HG03469 (cell line): Measurements from ENCODE around the gene SLCO3A1.

Experiments used
- ATAC-seq: cut with Tn5 transposase; IDR thresholded peaks from one replicate; pipeline ENCODE4 v1.9.1; 2021; ENCODE audit warnings: mild to moderate bottlenecking, moderate library complexity, moderate number of reproducible peaks; ENCODE audit not compliant: unreplicated experiment

SLCO3A1 gene

DNA sequence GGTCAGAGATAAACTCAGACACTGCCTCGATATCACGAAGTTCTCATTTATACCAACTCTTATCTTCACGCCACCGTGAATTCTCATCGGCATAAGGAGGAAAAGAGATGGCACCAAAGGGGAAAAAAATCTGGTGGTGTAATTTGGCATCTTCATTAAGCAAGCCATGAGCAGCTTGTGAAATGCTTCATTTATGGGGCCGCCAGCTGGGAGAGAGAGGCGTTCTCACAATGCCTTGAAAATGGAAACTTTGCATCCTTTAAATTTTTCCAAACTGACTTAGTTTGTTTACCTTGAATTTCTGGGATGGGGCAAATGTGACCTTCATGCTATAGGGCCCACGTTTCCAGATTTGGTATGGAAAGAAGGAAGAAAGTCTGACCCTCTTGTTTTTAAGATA, 297.7 kb downstream of the SLCO3A1 start:
- no peak for ATAC-seq

DNA sequence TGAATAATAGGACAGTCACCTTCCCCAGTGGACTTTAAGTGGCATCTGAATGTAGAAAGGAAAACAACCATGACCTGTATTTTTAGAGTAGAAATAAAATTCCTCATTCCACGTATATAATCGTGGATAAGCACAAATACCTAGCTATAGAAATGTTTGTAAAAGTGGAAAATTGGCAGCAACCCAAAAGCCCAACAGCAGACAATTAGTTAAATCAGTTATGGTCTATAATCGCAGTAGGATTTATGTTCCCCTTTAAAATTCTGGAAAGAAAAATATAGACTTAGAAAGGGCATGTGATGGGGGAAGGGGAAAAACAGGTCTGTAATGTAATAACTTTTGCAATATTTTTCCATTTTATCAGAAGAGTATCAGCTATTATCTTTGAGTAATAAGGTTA, 298.2 kb downstream of the SLCO3A1 start:
- ATAC-seq, result no peak

DNA sequence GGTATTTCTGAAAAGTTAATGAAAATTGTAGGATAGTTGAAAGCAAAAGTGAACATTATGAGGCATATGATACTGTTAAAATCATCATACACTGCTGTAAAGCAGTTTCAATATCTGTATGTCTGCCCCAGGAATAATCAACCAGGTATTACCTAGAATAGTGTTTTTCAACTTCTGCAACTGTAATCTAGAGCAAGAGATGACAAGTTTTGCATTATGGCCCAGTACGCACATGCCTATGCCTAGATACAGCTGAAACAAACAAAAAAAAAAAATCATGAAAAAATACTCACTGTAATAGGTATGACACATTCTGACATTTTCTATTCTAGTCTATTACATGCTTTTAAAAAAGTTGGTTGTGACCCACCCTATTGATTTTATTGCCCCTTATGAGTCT, 299.5 kb downstream of the SLCO3A1 start:
- ATAC-seq, result no peak

DNA sequence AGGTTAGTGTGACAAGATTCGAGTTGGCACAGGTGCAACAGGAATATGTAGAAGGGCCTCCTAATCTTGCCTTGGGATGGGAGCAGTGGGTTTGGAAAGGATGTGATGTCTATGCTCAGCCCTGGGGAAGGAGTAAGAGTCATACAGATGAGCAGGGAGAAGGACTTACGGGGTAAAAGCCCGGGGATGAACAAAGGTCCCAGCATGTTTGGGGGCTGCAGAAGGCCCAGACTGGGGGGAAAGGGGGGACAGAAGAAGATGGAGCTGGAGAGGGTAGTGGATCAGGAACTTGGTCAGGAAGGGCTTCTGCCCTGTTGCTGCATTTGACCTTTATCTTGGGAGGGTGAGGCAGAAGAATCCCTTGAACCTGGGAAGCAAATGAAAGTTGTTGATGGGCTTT, 300.1 kb downstream of the SLCO3A1 start:
- no peak for ATAC-seq

DNA sequence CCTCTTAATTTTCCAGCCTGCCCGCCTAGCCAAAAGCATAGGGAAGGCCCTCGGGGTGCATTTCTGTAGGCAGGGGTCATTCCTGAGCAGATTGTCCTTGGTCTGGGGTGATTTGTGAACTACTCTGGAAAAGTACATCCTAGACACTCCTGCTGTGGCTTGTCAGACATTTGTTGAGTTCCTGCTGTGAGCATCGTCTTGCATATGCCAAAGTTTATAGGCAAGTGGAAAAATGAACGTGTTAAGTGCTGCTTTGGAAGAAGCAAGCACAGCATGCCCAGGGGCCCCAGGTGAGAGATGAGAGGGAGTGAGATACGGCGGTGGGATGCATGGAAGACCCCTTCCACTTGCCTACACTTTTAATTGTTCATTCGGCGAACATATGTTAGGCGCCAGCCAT, 302.4 kb downstream of the SLCO3A1 start:
- ATAC-seq, result no peak

DNA sequence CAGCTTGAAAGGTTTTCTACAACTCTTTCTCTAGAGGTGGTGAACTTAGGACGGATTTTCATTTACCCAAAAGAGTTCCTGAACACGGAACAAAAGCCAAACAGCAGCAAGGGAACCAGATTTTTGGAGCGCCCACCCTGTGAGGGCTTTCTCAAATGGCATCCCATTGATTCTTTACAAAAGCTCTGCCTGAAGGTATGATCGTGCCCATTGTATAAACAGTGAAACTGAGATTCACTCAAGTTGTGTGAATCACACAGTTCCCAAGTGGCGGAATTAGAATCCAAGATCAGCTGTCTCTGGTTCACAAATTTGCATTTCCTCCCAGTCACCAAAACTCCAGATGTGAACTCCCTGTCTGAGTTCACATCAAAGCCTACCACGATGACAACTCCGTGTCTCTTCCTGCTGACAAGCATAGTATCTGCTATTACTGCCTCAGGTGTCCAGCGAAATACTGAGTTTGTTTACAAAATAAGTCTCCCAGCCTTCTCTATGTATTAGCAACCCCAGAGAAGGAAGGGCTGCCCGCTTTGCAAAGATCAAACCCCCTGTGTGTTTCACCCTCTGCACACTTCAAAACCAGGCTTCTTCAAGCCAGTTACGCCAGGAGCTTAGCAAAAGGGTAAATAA, 304.3 kb downstream of the SLCO3A1 start:
- no peak for ATAC-seq

DNA sequence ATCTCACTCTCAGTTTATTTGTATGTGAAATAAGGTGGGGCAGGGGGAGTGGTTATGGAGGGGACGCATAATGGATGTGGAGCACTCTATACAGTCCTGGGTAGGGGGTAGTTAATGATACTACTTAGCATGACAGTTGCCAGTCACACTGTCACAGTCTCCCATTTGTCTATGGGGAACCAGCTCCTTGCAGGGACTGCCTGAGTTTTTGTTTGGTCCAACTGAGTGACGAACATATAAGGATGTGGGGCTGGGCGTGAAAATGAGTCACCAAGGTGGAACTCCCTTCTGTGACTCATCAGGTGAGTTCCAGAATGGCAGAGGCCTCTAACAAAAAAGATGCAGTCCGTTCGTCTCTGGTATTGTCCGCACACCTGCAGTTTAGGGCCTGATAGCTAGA, 304.9 kb downstream of the SLCO3A1 start:
- no peak for ATAC-seq

DNA sequence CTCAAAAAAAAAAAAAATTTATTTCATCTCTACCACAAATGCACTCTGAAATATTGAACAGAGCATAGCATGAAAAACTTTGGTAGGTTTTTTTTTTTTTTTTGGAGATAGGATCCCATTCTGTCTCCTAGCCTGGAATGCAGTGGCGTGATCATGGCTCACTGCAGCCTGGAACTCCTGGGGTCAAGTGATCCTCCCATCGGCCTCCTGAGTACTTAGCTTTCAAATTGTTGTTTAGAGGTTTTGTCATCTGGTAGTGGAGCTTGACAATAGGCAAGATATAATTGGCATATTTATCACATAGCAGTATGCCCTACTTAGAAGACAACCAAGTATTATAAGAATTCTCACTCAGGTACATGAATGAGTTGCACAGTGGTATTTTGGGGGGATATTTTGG, 306.0 kb downstream of the SLCO3A1 start:
- no peak for ATAC-seq

DNA sequence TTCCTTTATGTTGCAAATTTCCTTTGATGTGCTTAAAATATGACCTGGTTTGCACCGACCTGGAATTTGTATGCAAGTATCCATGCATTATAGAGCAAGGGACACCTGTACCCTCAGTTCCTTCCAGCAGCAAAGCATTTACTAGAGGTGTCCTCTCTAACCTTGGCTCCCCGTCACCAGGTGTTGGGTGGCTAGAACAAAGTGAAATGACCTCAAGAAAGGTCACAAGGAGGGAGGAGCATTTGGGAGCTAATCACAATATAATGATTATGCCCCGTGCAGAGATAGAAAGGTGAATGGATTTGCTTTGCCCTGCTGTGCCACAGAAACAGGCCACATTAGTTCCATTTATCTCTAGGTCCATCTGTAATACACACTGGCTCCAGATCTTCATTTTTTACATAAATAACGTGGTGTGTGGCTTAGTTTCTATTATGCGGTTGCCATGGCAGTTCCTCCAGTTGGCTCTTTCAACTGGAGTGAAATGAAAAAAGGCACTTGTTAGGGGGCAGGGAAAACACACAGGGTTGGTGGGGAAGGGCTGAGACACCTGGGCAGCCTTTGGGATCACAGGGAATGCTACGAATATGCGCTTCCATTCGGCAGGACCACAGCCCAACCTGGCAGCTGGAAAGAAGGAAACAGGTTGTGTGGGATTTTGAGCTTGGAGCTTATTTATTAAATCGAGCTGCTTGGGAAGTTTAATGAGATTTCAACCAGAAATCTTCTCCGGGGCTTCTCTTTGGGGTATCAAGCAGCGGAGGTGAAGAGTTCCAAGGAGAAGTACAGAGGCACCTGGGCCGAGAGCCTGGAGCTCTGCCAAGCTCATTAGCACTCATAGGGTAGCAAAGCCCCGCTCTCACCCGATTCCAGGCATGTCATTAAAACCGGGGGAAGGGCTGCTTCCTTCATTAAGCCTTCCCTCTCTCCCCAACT, 306.7 kb downstream of the SLCO3A1 start:
- ATAC-seq, result no peak

DNA sequence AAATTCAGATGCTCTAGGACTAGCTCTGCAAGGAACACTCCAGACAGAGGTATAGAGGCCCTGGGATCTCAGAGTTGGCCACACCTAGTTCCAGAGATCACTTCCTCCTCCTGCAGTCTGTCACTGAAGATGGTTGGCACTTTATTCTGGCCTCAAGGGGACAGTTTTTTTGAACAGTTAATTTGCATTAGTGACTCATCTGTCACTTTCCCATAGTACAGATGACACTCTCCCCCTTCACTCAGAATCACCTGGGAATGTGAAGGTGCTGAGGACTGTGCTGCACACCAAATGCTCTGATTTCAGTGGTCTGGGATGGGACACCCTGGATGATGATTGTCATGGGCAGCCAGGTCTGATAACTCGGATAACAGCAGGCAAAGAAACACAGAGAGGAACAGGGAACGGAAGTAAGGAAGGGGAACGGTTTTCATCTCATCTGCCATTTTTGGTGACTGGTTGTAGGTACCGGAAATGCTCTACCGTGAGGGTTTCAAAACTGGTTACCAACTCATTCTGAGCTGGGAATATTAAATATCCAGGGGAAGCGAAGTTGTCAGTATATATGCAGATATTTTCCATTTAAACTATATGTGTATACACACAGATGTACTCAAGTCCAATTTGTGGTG, 307.6 kb downstream of the SLCO3A1 start:
- ATAC-seq, result peak; percentile 99

DNA sequence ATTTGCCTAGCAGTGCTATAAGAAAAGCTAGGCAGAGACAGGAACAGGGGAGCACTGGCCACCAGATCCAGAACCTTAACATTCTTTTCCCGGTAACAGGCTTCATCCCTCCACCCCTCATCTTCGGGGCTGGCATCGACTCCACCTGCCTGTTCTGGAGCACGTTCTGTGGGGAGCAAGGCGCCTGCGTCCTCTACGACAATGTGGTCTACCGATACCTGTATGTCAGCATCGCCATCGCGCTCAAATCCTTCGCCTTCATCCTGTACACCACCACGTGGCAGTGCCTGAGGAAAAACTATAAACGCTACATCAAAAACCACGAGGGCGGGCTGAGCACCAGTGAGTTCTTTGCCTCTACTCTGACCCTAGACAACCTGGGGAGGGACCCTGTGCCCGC, 309.1 kb downstream of the SLCO3A1 start:
- no peak for ATAC-seq

DNA sequence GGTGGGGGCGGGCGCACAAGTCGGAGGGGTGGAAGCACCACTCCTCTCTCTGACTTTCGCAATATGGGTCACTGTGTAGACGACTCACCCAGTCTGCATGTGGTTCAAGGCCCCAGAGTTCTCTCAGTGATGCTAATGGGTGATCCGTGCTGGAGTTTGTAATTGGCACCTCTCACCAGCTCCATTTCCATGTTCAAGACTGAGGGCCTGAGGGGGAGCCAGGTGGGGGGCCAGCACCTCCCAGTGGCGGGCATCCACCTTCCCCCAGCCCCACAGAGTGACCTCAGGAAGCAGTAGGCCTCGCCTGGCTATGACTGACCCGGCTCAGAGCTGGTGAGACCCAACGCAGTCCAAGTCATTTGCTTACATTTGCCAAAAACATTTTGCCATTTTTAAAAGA, 310.1 kb downstream of the SLCO3A1 start:
- no peak for ATAC-seq

DNA sequence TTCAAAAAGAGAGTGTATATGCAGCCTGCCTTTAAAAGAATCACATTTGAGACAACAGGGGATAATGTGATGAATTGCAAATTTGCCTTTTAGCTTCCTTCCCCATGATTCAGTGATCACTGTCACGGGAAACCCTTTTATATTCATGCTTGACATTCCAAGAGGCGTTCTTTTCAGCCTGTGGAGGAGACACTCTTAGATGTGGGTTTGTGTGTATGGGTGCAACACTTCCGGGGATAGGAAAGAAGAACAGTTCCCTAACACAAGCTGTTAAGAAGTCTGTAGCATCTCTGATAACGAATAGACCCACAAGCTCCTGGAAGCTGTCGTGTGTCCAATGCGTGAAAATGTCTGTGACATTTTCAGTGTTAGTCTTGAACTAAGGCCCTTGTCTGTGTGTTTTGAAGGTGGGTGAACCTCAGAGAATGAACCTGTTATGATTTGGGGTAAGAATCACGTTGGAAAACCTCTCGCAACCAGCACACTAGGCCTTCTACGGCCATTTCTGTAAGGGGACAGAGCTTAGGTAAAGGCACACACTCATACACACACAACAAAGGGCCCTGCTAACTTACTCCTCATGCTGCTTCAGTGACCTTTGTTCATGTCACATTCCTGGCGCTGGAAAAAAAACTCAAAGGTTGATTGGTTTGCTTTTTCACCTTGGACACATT, 311.0 kb downstream of the SLCO3A1 start:
- no peak for ATAC-seq

DNA sequence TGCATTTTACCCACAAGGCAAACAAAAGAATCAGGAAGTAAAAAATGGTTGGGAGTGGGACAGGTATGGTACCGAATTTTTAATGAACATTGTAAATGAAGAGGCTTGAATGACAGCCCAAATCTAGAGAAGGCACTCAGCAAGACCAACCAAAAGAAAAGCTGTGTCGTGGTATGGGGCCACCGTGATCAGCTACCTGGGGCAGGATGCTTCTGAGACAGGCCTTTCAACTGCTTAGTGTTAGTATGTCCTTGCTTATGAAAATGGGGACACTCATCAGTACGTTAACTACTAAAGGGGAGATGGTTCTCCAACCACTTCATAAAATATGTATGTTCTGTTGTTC, 311.5 kb downstream of the SLCO3A1 start:
- ATAC-seq, result no peak

DNA sequence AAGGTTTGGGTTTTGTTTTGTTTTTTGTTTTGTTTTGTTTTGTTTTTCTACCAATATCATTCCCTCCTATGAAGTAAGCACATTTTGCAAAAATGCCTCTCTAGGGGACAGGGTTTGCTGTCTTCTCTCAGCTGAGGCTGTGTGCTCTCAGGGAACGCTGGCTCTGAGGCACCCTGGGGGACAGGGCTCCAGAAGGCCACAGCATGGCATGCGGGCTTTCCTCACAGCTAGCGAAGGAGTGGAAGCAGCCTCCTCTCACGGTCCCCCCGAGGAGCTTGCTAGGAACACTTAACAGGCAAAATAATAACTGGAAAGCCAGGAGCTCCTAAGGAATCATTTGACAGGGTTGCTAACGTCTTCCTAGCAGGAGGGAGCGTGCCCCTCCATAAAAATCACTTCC, 312.5 kb downstream of the SLCO3A1 start:
- ATAC-seq, result no peak

DNA sequence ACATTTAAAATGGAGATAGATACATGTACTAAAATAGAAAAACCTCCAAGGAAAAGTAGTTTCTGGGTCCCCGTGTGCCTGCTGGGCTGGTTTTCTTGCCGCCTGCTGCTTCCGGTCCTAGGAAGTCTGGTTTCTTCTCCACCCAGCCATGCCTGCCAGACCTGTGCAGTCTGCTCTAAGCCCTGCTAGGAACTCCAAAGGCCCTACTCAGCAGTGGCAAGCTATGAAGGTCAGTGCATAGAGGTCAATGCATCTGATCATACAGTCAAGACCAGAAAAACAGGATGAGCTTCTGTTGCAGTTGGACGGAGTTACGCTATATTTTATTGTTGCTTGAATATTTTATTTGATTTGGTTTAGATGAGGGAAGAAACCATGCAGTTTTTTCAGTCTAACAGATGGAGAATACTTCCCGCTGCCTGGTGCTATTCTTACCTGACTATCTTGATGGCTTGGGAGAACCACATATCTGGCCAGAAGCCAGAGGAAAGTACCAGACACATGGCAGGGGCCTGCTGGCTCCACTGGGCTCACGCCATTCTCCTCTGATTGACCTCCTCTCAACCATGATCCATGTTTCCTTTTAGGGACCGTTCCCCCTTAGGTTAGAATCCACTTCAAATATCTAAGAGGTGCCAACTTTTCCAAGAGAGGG, 313.4 kb downstream of the SLCO3A1 start:
- ATAC-seq, result no peak

DNA sequence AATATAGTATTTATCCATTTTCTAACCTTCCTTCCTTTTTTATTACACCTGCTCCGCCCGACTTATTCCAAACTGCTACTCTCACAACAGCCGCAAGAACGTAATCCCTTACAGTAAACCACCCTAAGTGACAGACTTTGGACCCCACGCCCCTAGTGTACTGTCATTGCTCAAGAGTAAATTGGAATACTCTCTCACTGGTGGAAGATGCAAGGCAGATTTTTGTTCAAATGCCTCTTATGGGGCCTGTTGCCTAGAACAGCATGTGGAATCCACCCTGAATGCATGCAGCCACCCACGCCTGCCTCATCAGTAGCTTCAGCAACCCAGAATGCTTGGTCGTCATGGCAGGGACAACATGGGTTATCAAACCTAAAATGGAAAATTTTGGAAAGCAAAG, 313.9 kb downstream of the SLCO3A1 start:
- no peak for ATAC-seq

DNA sequence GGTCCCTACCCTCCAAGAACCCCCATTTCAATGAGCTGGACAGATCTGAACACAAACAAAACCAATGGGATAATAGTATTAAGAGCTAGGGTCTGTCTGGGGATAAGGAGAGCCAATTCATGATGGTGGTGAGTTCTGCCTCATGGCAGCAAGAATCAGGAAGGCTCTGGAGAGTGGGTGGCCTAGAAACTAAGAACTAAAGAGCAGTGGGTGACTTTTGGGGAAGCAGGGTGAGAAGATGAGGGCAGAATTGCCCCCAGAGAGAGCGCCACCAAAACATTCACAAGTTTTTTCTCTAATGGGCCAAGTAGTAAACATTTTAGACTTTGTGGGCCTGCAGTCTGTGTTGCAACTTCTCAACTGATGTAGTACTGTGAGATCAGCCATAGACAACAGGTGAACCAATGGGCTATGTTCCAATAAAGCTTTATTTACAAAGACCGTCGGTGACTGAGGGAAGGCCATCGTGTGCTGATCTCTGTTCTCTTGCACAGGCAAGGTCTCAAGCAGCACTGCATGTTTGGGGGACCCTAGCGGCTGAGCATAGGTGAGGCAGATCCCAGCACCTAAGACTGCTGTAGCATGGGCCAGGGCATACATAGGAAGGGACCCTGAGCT, 314.7 kb downstream of the SLCO3A1 start:
- ATAC-seq, result no peak

DNA sequence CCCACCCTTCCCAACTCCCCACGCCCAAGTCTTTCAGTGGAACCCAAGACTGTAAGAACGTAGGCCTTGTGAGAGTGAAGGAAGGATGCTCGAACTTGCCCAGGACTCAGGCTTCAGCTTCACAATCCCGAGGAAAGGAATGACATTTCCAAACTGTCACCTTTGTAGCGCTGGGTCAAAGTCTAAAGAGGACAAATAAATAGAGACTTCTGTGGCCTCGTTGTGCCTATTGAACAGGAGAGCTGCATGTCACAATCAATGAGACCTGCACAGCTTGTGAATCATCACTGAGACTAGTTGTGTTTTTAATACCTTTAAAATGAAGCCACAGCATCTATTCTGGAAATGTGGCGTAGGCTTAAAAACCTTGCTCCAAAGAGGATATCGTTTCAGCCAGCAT, 317.4 kb downstream of the SLCO3A1 start:
- no peak for ATAC-seq

DNA sequence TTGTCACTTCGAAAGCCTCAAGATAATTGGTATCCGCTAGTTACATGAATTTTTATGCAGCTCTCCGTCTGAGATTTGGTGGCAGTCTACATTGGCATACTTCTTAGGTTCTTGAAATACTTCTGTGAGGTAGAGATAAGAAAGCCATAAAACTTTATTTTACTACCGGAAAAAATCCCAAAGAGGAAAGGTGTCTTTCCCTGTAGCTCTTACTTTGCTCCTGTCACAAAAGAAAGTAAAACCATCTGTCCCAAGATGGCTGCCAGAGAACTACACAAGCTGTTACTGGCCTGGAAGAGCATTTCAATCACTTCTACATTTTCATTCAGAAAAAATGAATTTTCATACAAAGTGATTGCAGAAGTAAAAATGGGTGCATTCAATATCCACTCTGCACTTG, 325.4 kb downstream of the SLCO3A1 start:
- ATAC-seq, result no peak

DNA sequence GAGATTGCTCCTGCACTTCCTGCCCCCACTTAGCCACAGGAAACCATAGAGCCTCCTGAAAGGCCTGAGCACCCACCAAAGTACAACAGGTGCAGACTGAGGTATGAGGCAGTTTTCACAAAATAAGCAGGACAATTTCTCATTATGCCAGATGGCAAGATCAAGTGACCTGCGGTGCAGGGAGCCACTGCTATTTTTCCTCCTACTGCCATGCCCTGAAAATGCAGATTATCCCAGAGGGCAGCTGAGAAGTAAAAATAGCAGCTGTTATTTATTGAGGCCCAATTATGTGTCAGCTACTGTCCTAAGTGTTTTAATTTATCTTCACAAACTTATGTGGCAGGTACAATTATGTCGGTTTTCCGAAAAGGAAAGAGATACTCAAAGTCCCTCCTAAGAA, 330.6 kb downstream of the SLCO3A1 start:
- ATAC-seq, result no peak
